ENCODE results near the gene FTO.

FTO gene

DNA sequence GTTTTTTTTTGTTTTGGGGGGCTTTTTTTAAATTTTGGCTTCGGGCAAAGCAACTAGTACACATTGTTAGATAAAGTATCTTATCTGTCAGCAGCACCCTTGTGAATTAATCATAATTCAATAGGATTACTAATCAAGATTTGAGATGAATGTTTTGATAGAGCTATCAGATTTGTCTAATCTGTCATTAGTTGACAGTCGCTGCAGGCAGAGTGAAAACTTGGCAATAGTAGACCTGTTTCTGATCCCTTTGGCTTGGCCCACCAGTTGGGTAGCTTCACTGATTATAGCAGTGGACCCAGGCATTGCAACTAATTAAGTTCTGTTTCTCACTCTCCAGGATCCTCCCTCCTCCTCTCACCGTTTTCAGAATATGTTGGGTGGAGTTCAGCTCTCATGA lies 324.0 kb downstream of the FTO start:
- no peak for DNase-seq

DNA sequence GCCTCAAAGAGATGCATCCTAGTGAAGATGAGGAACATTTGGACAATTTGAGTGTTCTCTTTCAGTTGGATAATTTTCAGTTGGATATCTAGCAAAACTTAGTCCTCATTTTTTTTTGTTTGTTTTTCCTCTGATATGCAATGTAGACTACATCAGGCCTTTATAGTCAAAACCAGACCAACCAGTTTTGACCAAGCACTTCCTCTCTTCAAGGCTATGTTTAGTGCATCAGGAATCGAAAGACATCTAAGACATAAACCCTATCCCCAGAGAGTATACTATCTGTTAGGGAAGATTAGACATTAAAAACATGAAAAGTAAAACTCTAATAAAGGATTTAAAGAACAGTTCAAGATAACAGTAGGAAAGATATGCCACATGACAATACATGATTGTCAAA lies 326.5 kb downstream of the FTO start:
- DNase-seq: no peak

DNA sequence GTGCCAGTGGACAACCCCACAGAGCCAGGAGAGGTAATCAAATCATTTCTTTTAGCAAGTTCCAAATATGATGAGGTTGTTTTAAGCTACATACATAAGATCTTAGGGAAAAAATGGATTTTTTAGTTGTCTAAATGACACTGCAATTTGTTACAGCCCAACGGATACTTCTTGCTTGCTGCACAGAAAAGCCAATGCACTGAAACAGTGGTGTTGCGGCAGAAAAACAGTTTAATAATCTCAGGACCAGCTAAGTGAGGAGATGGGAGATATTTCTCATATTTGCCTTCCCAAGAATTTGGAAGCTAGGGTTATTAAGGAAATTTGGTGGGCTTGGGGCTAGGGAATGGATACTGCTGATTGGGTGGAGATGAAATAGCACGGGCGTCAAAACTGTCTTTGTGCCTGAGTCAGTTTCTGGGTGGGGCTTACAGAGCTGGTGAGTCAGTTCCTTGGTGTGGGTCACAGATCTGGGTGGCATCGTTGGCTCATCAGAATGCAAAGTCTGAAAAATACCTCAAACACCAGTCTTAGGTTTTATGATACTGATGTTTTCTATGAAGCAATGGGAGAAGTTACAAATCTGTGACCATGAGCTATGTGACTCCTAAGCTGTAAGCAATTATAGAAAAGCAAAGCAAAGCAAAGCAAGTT lies 327.3 kb downstream of the FTO start:
- no peak for DNase-seq

DNA sequence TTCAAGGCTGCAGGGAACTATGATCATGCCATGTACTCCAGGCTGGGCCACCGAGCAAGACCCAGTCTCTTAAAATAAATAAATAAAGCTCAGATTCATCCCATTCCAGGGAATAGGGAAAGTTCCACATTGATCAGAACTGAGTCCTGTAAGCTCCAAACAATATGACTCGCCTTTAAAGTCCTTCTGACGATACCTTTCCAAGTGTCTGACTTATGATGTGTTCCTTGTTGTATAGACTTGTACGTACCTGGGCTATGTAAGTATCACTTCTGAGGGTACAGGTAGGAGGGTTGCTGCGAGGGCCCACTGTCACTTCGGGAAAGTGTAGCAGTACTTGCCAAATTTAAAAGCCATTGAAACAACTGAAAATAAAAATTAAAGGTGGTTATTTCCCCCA lies 329.8 kb downstream of the FTO start:
- no peak for DNase-seq

DNA sequence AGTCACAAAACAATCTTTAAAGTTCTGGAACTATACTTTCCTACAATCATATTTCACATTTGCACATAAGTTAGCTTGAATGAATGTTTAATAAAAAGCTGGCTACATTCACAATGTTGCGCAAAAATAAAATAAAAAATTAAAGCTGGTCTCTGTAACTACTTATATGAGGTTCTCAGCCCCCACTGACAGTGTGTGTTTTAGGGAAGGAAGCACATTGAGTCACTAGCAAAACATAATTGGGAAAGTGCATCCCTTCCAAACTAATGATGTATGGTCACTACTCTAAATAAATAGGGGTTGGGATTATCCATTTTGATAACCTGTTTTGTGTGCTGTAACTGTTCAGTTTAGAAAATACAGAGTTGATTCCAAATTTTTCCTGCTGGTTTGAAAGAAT lies 330.7 kb downstream of the FTO start:
- no peak for DNase-seq

DNA sequence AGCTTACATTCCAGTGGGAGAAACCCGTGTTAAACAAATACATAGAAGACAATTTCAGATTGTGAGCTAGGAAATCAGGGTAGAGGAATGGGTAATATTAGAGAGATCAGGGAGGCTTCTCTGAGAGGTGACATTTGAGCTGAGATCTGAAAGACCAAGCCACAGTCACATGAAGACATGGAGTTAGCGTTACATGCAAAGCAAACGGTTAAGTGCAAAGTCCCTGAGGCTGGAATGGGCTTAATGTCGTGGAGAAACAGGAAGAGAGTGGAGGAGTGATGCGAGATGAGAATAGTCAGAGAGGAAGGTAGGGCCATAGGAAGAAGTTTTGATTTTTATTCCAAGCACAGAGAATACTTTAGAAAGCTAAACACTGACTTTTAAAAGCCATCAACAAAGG lies 336.5 kb downstream of the FTO start:
- DNase-seq: no peak

DNA sequence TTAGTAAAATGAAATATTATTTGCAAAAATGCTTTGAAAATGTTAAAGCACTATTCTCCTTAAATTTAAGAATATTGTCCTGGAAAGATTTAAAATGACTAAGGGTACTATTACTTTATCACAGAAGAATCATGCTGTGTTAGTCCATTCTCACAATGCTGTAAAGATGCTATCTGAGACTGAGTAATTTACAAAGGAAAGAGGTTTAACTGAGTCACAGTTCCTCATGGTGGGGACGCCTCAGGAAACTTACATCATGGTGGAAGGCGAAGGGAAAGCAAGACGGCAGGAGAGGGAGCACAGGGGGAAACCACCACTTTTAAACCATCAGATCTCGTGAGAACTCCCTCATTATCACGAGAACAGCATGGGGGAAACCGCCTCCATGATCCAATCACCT lies 337.0 kb downstream of the FTO start:
- DNase-seq: no peak

DNA sequence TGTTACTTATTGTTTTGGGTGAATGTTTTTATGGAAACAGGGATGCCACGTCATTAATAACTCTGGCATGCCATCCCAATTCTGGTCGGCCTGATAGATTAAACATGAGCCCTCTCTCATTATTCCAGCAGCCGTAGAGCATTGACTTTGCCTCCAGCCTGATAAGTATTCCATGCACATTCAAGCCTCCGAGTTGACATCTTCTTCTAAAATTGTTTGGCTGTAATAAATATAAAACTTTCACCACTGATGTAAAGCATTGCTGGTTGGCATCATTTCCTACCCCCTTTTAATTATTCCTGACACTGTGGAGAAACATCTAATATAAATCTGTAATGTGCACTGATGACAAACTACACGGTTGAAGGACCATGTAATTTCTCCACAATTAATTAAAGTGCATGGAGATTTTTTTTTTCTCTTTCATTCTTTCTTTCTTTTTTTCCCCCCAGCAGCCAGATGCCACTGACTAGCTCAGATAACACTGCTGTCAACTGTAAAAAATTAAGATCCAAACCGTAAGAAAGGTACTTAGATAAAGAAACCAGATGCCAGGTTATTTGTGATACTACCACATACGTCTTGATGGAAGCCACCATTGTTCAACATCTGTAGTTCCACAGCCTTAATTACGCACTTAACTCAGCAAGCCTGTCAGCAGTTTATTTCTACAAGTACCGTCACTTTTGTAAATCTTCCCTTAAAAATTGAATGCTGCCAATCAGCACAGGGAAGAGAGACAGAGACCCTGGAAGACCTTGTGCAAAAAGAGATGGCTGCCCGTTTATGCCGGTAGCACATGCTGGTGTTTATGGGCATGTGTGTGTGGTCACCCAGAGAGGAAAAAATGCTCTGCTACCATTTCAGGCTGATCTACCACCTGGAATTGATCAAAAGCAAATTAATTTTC lies 344.9 kb downstream of the FTO start:
- no peak for DNase-seq

DNA sequence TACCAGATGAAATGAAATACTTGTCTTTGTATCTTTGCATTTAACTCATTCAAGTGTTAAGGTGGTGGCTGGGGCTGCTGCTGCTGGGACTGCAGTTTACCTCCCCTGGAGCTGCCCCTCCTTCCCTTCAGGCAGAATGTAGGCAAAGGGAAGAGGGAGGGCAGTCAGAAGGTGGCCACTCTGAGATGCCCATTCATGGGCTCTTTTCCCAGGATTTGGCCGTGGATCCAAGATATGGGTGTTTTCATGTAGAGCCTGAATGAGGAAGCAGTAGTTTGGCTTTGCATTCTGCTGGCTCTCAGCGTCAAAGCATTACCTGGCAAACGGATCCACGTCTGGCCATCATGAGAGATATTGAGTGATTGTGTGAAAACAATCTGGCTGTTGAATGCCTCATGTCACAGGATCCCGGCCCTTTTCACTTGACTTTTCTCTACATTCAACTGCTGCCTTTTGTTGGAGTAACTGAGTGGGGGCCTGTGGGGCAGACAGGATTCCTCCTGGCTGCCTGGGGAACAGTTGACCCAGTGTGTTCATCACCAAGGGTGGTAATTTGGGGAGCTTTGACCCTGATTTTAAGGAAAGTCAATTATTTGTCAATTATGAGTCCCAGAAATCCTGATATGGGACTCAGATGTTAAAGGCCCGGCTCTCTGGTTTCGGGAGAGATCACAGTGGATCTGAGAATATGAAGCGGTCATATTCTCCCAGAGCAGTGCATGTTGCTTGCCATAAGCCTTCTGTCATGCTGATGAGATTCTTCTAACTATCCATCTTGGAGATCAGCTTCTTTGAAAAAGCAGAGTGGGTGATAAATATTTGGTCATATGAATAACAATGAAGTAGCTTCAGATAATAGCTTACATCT lies 345.9 kb downstream of the FTO start:
- DNase-seq: no peak

DNA sequence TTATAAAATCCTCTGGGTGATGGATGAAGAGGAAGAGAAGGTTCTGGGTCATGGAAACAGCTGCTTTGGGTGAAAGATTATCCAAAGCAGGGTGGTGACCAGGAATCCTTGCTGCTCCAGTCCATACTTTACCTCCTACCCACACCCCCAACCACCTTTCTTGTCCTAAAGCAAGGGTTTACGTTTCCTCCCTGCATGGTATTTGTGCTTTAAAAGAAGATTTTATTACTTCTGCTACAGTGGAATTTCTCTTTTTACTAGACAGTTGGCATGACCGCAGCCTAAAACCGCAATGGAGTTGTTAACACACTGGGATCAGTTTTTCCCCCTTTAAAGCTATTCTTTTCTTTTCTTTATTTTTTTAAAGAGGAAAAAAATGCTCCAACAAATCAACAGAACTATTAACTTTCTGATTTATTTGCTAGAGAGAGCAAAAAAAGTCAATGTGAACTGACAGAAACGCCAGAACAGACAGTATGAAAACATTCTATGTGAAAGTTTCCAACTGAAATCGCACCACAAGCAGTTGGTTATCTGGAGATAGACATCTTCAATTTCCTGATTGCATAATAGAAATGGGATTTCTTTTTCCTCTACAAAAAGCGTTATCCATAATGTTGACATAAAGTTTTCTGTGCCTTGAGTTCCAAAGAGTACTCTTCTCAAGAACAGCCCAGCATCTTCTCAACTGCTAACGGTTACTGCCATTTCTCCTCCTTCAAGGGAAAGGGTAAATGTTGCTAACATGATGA lies 346.7 kb downstream of the FTO start:
- DNase-seq: no peak

DNA sequence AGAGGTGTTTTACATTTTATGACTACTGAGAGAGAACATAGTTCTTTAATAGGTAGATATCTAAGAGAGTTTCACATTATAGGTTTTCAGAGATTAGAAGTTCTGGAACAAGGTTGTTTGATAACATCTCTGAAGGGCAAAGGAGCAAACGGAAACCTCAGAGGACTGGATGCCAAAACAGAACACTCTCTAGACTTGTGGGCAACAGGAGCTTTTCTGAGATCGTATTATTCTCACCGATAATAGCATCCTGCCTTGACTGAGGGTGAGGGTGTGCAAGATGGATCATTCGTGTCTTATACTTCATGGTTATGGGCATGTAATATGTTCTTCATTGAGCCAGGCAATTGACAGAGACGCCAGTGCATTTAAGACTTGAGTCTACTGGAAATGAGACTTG lies 347.9 kb downstream of the FTO start:
- DNase-seq: no peak

DNA sequence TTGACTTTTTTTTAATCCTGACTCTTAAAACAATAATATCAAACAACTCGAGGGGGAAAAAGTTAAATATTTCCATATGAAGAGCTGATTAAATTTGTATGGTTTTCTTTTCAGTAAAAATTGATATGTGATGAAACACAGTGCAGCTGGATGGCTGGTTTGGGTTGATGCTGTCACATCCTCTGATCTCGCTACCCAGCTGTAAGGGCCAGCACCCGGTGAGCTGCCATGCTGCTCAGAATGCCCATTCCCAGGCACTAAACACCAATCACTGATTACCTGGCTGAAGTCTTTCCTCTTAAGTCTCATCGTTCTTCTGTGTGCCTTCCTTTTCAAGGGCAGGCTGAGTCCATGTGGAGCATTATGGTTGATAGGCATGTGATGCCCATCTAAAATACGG lies 348.3 kb downstream of the FTO start:
- DNase-seq: no peak

DNA sequence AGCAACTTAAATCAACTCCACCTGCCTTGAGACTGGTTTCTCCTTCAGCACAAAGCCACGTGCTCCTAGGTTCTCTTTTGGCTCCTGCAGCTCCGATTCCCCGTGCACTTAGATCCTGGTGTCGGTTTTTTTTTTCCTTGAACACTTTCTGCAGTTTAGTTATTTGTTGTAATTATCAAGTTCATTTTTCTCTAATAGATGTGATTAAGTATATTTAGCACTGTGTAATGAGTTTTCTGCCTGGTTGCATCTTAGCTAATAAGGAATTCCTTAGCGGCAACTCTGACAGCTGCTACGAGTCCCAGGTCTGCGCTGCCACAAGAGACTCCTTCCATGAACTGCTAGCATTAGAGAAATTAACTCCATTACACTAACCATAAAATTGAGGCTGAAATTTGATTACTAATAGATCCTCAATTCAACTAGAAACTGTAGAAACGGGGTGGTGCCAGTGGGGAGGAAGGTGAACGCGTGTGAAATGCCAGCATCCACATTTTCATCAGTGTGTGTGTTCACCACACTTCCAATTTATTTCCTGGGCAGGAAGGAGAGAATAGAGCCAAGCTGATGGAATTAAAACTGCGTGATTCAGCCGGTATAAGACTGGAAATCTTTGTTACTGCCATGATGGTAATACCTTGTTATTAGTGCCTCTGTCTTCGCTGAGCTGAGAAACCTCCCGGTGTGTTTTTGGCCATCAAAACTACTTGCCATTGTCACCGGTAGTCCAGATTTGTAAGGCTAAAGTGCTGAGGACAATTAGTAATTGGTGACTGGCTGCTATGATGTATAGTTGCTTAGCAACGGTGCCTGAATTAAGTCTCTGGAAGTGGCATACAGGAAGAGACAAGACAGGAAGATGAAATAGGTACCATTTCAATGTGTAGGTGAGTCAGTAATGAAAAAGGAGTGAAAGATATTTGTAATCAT lies 350.2 kb downstream of the FTO start:
- DNase-seq: no peak

DNA sequence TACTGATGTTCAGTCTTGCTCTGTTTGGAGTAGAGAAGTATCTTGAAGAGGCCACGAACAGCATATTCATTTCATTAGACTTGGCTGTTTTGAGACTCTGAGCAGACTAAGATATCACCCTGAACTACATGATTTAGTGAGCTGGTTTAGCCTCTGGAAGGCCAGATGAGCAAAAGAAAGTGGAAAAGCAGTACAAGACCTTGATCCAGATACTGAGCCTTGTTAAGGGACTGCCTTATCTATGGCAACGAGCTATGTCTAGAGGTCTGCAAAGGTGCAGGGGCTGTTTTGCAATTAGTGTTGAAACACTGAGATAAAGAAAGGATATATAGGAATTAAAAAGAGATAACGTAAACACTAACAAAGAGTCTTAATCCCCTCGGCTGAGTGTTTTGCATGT lies 351.2 kb downstream of the FTO start:
- no peak for DNase-seq

DNA sequence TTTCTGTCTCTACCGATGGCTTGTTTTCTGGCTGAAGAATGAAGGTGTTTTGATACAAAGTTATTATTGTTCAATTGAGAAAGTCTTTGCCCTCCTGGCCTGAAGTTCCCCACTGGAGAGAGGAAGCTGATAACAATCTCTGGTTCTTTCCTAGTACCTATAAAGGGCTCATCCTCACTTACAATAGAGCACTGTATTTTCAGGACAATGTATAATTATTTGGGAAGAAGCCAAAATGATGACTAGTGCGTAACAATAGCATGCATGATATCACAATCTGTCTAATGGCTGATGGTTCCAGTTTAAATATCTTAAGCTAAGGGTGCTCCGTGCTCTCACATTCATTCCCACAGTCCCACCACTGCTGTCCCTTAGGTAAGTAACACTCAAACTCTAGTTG lies 351.9 kb downstream of the FTO start:
- no peak for DNase-seq

DNA sequence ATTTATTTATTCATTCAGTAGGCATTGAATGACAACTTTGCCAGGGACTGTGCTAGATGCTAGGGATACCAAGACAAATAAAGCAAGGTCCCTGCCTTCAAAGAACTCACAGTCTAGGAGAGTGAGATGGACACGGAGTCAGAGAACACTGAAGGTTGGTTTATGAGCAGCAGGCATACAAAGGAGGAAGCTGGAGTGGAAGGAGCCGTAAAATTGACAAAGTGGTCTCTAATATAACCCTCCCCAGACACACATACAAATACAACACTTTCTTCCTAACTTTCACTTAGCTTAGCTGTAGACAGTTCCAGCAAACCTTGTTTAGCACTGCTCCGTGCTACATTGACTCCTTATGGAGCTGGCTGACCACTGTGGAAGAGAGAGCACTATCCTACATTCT lies 353.0 kb downstream of the FTO start:
- no peak for DNase-seq

DNA sequence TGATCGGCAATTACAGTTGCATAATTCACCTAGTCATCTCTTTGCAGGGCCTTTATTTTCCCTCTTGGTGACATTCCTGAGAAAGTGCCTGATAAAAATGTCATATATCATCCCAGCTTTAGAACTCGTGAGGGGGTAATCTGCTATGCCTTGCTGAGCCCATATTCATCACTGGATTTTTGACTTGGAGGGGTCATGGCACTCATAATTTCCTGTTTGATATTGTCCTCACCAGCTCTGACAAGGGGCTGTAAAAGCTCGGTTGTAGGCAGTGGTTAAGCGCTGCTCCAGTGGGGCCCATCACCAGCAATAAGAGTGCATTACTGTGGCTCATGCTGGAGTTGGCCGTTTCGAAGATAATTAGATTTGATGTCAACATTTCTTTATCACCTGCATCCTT lies 355.4 kb downstream of the FTO start:
- DNase-seq: no peak

DNA sequence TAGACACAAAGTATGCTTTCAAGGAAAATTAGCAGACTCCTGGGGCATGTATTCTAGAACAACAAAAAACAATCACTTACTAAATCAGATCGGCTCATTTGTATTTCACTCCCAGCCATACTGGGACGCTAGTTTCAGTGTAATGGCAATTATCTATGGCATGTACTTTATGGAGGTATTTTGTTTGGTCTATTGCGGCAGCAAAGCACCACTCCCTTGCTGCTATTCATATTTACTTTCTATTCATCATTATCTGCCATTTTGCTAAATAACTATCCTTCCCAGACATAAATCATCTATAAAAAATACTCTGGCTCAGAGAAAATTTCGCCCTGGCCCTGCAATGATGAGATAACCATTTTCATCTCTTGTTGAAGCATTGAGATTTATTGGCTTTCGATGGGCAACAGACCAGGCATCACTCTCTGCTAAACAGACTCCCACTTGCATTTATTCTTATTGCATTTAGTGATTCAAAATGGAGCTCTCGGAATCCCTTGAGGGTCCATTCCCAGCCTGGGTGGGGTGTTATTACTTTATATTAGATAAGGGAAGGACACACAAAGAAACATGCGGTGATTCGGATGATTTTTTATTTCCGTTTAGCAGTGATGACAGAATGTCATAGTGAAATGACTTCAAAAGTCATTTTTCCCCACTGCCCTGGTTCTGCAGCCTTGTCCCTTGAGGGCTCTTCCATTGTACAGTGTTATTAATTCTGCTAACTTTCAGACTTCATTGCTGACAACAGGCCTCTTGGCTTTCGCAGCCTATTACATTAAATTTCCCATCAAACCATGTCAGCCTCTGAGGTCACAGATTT lies 356.9 kb downstream of the FTO start:
- DNase-seq: no peak

DNA sequence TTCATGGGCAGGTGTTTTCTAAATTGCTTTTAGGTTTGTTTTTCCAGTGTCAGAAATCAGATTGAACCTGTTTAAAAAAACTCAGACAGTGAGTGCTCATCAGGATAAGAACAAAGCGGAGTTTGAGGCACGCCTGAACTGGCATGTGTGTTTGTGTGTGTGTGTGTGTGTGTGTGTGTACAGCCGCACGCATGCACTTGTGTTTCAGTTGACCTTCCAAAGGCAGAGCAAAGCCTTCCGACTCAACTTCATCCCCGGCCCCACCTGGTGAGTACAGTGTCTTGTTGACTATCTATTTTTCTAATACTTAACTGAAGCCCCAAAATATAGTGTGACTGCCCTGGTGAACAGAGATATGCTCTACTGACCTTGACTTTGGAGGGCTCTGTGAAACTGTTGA lies 357.5 kb downstream of the FTO start:
- no peak for DNase-seq

DNA sequence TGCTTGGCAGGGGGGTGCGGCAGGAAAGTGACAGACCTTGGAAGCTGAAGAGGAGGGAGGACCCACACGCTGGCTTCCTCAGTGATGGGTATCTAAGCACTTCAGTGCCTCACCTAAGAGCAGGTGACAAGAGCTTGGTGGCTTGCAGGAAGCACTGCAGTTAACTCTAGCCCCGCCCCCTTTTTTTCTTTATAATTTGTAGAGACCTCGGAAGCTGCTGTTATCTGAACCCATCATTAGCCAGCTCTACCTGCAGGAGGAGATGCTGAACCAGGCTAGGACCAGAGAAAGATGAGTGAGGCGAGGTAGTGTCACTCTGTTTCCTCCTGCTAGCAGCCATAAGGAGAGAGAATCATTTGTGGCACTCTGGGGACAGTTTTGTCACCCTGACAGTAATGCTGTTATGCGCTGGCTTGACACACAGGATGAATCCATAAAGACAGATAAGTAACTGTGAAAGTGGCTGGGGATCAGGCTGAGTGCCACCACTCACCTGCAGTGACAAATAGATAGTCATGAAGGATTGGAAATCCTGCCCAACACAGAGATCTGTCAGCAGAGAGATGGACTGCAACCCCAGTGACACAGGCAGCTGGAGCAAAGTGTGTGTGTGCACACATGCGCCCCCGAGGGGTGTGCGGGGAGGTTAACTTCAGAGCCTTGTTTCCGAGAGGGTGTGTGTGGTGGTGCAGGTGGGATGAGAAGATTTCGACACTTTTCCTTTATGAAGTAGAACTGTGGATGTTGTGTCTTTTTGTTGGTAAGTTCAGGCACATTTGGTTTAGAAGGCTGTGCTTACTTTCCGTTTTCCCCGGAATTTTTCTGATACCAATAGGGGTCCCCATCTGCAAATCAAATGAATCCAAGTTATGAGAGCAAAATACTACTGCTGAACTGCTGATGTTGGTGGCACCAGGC lies 358.7 kb downstream of the FTO start:
- no peak for DNase-seq
